Measurements from ENCODE around the gene INTS6L. TPM values are rescaled to one million over a fixed set of nuclear protein-coding genes. Genes with fewer than 3 reads are reported as not detected.
A peak's percentile ranks its signal among the peaks of the same experiment; 100 is the strongest.

The INTS6L gene
- total RNA-seq, 2 donors from 2014 or later: 9.9 to 12.2 TPM

GRCh38 chrX:135505351-135505750, 15.1 kb upstream of the INTS6L start:
- Histone ChIP-seq H3K9me3 (no peaks in the 10 kb centered on the region), H3K4me3 (no peak overlapping the region), H3K27ac (no peak overlapping the region), H3K27me3 (no peaks in the 10 kb centered on the region), H3K36me3 (no peaks in the 10 kb centered on the region), H3K4me1 (no peaks in the 10 kb centered on the region)
- TF ChIP-seq, protein P1, sequence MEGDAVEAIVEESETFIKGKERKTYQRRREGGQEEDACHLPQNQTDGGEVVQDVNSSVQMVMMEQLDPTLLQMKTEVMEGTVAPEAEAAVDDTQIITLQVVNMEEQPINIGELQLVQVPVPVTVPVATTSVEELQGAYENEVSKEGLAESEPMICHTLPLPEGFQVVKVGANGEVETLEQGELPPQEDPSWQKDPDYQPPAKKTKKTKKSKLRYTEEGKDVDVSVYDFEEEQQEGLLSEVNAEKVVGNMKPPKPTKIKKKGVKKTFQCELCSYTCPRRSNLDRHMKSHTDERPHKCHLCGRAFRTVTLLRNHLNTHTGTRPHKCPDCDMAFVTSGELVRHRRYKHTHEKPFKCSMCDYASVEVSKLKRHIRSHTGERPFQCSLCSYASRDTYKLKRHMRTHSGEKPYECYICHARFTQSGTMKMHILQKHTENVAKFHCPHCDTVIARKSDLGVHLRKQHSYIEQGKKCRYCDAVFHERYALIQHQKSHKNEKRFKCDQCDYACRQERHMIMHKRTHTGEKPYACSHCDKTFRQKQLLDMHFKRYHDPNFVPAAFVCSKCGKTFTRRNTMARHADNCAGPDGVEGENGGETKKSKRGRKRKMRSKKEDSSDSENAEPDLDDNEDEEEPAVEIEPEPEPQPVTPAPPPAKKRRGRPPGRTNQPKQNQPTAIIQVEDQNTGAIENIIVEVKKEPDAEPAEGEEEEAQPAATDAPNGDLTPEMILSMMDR (IDR thresholded peaks at IDR 0.05): no peak
- no peak for DNase-seq (ENCODE audit: low spot score)

- Histone ChIP-seq H3K9me3 (no peaks in the 10 kb centered on the region), H3K4me1 (no peaks in the 10 kb centered on the region), H3K36me3 (no peaks in the 10 kb centered on the region), H3K27ac (peak overlapping the region; percentile 45 to 62), H3K4me3 (no peak overlapping the region), H3K27me3 (no peaks in the 10 kb centered on the region)
- DNase-seq (ENCODE audit: low spot score): no peak
- TF ChIP-seq, protein P1 (IDR thresholded peaks at IDR 0.05): no peak
These were observed 10.6 kb upstream of the INTS6L start for GRCh38 chrX:135509885-135510284.

DNA sequence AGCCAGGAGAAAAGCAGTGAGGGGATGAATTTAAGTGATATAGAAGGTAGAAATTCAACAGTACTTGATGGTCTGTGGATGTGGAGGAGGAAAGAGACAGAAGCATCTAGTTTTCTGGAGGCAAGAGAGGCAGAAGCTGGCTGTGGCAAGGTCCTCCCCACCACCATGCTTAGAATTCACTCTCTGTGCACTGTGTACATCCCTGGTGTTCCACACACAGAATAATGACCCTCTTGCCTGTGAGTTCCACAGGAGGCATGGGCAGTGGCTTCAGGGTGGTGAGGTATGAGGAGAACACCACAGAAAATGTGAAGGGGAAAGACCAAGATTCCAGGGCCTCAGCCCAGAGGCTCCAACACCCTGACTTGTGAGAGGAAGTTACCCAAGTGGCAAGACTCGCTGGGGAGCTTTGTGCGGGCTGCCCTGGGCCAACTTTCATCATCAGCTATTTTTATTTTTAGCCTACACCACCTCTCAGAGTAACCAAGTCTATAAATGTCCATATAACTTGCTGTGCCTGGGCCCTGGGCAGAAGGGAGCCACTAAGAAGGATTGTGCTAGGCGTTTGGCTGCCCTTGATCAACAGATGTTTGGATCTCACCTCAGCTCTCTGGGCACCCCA, 7.8 kb upstream of the INTS6L start:
- Histone ChIP-seq H3K36me3 (no peaks in the 10 kb centered on the region), H3K4me1 (no peaks in the 10 kb centered on the region), H3K27me3 (no peaks in the 10 kb centered on the region), H3K9me3 (no peaks in the 10 kb centered on the region), H3K4me3 (no peak overlapping the region), H3K27ac (peak overlapping the region; percentile 37 to 66)
- TF ChIP-seq, protein P1 (IDR thresholded peaks at IDR 0.05): no peak
- DNase-seq (ENCODE audit: low spot score): no peak

DNA sequence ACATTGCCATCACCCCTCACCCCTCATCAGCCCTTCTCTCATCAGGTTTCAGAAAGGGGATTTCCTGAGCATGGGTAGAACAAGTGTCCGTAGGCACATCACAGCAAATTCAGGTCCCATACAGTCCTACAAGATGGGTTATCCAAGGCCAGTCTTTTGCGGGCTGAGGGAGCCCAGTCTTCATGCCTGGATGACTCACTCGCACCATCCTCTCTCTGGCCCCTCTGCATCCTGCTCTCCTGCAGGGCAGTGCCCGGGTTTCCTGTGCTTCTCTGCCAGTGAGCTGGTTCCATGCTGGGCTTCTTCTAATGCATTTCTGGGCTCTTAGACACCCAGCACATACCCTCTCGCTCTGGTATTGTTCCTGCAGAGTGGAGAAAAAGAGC, 7.3 kb upstream of the INTS6L start:
- TF ChIP-seq, protein P1 (IDR thresholded peaks at IDR 0.05): no peak
- DNase-seq (ENCODE audit: low spot score): no peak
- no peaks in the 10 kb centered on the region for H3K36me3 ChIP-seq
- no peaks in the 10 kb centered on the region for H3K4me1 ChIP-seq
- H3K4me3 ChIP-seq: no peak overlapping the region
- peak overlapping the region in 1 of 2 donors; percentile 66 for H3K27ac ChIP-seq
- no peaks in the 10 kb centered on the region for H3K9me3 ChIP-seq
- no peaks in the 10 kb centered on the region for H3K27me3 ChIP-seq

GRCh38 chrX:135516376-135516775, 4.1 kb upstream of the INTS6L start:
- Histone ChIP-seq H3K4me1 (peaks cover 0 to 5% of the 10 kb centered on the region in 2 donors), H3K4me3 (no peak overlapping the region), H3K27me3 (no peaks in the 10 kb centered on the region), H3K36me3 (no peaks in the 10 kb centered on the region), H3K9me3 (no peaks in the 10 kb centered on the region), H3K27ac (no peak overlapping the region)
- DNase-seq (ENCODE audit: low spot score): no peak
- TF ChIP-seq, protein P1 (IDR thresholded peaks at IDR 0.05): no peak

- TF ChIP-seq, protein P1 (IDR thresholded peaks at IDR 0.05): no peak
- Histone ChIP-seq H3K36me3 (no peaks in the 10 kb centered on the region), H3K4me1 (peaks cover 0 to 5% of the 10 kb centered on the region in 2 donors), H3K4me3 (no peak overlapping the region), H3K27ac (no peak overlapping the region), H3K9me3 (no peaks in the 10 kb centered on the region), H3K27me3 (no peaks in the 10 kb centered on the region)
- DNase-seq (ENCODE audit: low spot score): no peak
These were observed 2.3 kb upstream of the INTS6L start for GRCh38 chrX:135518161-135518560.
